Activated T-helper 2 cell treated with anti-CD3 and anti-CD28 coated beads, Interferon-gamma antibody, Interleukin-2, Interleukin-4, amounts not matched to agents 10 μg/mL and 5 μg/mL and 100 μg/mL, durations not matched to agents 14 hours and 24 hours and 36 hours (primary cell): ENCODE results near the gene GBP3. TPM values are rescaled to one million over a fixed set of nuclear protein-coding genes. Genes with fewer than 3 reads are reported as not detected.
"Not testable (repeated sequence)": the region's sequence is repeated elsewhere in the genome, so short reads cannot be mapped to it uniquely, and the experiment has no call there.

ENCODE experiments used
- DNase-seq: peaks from one replicate; pipeline ENCODE4 v3.0.0; 2021; ENCODE audit warnings: low spot score
- H3K27ac Mint-ChIP-seq: one replicate; pipeline ENCODE4 v1.8.0; 2021; ENCODE audit warnings: mixed read lengths
- H3K27me3 Mint-ChIP-seq: one replicate; pipeline ENCODE4 v1.8.0; 2021; ENCODE audit warnings: low read depth, mixed read lengths
- H3K36me3 Mint-ChIP-seq: one replicate; pipeline ENCODE4 v1.8.0; 2021; ENCODE audit warnings: low read depth, mixed read lengths
- H3K4me1 Mint-ChIP-seq: one replicate; pipeline ENCODE4 v1.8.0; 2021; ENCODE audit warnings: low read depth, mixed read lengths
- H3K4me3 Mint-ChIP-seq: one replicate; pipeline ENCODE4 v1.8.0; 2021; ENCODE audit warnings: low read depth, mild to moderate bottlenecking, moderate library complexity, mixed read lengths
- H3K9me3 Mint-ChIP-seq: one replicate; pipeline ENCODE4 v1.8.0; 2021; ENCODE audit warnings: mixed read lengths
- intact Hi-C: fragments of 100-400 bp; cut with micrococcal nuclease; formaldehyde crosslinking; loops from one replicate; pipeline ENCODE4 v1.15.1; 2023
- total RNA-seq: library from RNA; stranded (reverse); gene quantifications from 2 replicates; pipeline ENCODE4 v1.2.3, GENCODE V29; 2022

Gene GBP3
- total RNA-seq, 1 donor from 2014 or later = 6.4 TPM

- intact Hi-C loops = loop anchor here (1.0 kb wide), 1 partner anchor 17 kb away; no protein-coding TSS in a partner anchor
- not testable (repeated sequence) for H3K4me3 Mint-ChIP-seq, DNase-seq, H3K27me3 Mint-ChIP-seq
- peaks cover 55% of the 10 kb centered on the region for H3K9me3 Mint-ChIP-seq
- peaks cover 46% of the 10 kb centered on the region for H3K36me3 Mint-ChIP-seq
- peaks cover 34% of the 10 kb centered on the region for H3K4me1 Mint-ChIP-seq
- peak overlapping the region; percentile 37 for H3K27ac Mint-ChIP-seq
Observed at GRCh38 chr1:89029051-89029450, 6.4 kb upstream of the GBP3 start.

GRCh38 chr1:89025928-89026327 lies 3.3 kb upstream of the GBP3 start:
- no peak overlapping the region for H3K4me3 Mint-ChIP-seq
- intact Hi-C loops = no loop called here

GRCh38 chr1:89023026-89023425 lies 360 bp upstream of the GBP3 start:
- peak overlapping the region; percentile 93 for H3K4me3 Mint-ChIP-seq
- no peak for DNase-seq
- peak overlapping the region; percentile 79 for H3K27ac Mint-ChIP-seq
- H3K4me1 Mint-ChIP-seq = peaks cover 43% of the 10 kb centered on the region
- peaks cover 52% of the 10 kb centered on the region for H3K36me3 Mint-ChIP-seq
- peaks cover 20% of the 10 kb centered on the region for H3K9me3 Mint-ChIP-seq
- no peaks in the 10 kb centered on the region for H3K27me3 Mint-ChIP-seq
- intact Hi-C loops = loop anchor here (2.0 kb wide), 3 partner anchors 18 to 42 kb away; partner anchors contain the start of gene GBP1

More at GRCh38 chr1:89025928-89026327, 3.3 kb upstream of the GBP3 start:
- H3K27ac Mint-ChIP-seq = no peak overlapping the region
- no peak for DNase-seq
- H3K4me1 Mint-ChIP-seq = peaks cover 41% of the 10 kb centered on the region
- H3K9me3 Mint-ChIP-seq = peaks cover 30% of the 10 kb centered on the region
- H3K27me3 Mint-ChIP-seq = no peaks in the 10 kb centered on the region
- peaks cover 36% of the 10 kb centered on the region for H3K36me3 Mint-ChIP-seq

GRCh38 chr1:89018318-89018717 lies 4.3 kb downstream of the GBP3 start:
- H3K27me3 Mint-ChIP-seq, H3K27ac Mint-ChIP-seq, H3K4me3 Mint-ChIP-seq, DNase-seq, H3K9me3 Mint-ChIP-seq, intact Hi-C loops: not testable (repeated sequence)
- Mint-ChIP-seq H3K36me3 (peaks cover 76% of the 10 kb centered on the region), H3K4me1 (peaks cover 46% of the 10 kb centered on the region)

GRCh38 chr1:89008511-89008910 lies 14.2 kb downstream of the GBP3 start:
- no peak overlapping the region for H3K27ac Mint-ChIP-seq

GRCh38 chr1:89005286-89006151 lies 17.1 kb downstream of the GBP3 start:
- no peak overlapping the region for H3K27ac Mint-ChIP-seq
- no peak overlapping the region for H3K4me3 Mint-ChIP-seq
- no peak for DNase-seq
- H3K36me3 Mint-ChIP-seq = peaks cover 68% of the 10 kb centered on the region
- H3K27me3 Mint-ChIP-seq = peaks cover 2% of the 10 kb centered on the region
- intact Hi-C loops = no loop called here
- peaks cover 13% of the 10 kb centered on the region for H3K4me1 Mint-ChIP-seq
- peaks cover 9% of the 10 kb centered on the region for H3K9me3 Mint-ChIP-seq

More at GRCh38 chr1:89008511-89008910, 14.2 kb downstream of the GBP3 start:
- Mint-ChIP-seq H3K9me3 (peaks cover 6% of the 10 kb centered on the region), H3K36me3 (peaks cover 81% of the 10 kb centered on the region), H3K4me1 (no peaks in the 10 kb centered on the region), H3K27me3 (no peaks in the 10 kb centered on the region), H3K4me3 (no peak overlapping the region)
- DNase-seq = no peak
- intact Hi-C loops = no loop called here

GRCh38 chr1:89002176-89002575 lies 20.5 kb downstream of the GBP3 start:
- Mint-ChIP-seq H3K4me1 (peaks cover 13% of the 10 kb centered on the region), H3K36me3 (peaks cover 41% of the 10 kb centered on the region)
- intact Hi-C loops, DNase-seq, H3K9me3 Mint-ChIP-seq, H3K27me3 Mint-ChIP-seq, H3K27ac Mint-ChIP-seq, H3K4me3 Mint-ChIP-seq: not testable (repeated sequence)

- Mint-ChIP-seq H3K4me3 (no peak overlapping the region), H3K27ac (no peak overlapping the region), H3K9me3 (peaks cover 9% of the 10 kb centered on the region), H3K4me1 (peaks cover 13% of the 10 kb centered on the region), H3K27me3 (peaks cover 4% of the 10 kb centered on the region), H3K36me3 (peaks cover 37% of the 10 kb centered on the region)
- DNase-seq = no peak
- intact Hi-C loops = no loop called here
Observed at GRCh38 chr1:89001510-89001909, 21.2 kb downstream of the GBP3 start.

GRCh38 chr1:88998716-88999115 lies 23.9 kb downstream of the GBP3 start:
- H3K9me3 Mint-ChIP-seq = peaks cover 4% of the 10 kb centered on the region
- H3K4me3 Mint-ChIP-seq = no peak overlapping the region

GRCh38 chr1:88990426-88990825 lies 32.2 kb downstream of the GBP3 start:
- no peaks in the 10 kb centered on the region for H3K27me3 Mint-ChIP-seq
- no peak for DNase-seq
- peaks cover 35% of the 10 kb centered on the region for H3K4me1 Mint-ChIP-seq
- no peak overlapping the region for H3K27ac Mint-ChIP-seq
- H3K36me3 Mint-ChIP-seq = peaks cover 47% of the 10 kb centered on the region
- no peaks in the 10 kb centered on the region for H3K9me3 Mint-ChIP-seq
- intact Hi-C loops = no loop called here
- peak overlapping the region; percentile 2 for H3K4me3 Mint-ChIP-seq

More at GRCh38 chr1:88998716-88999115, 23.9 kb downstream of the GBP3 start:
- Mint-ChIP-seq H3K27me3 (peaks cover 4% of the 10 kb centered on the region), H3K36me3 (peaks cover 13% of the 10 kb centered on the region), H3K27ac (no peak overlapping the region), H3K4me1 (peaks cover 13% of the 10 kb centered on the region)
- intact Hi-C loops = loop anchor here (1.0 to 2.0 kb wide), 6 partner anchors 24 to 457 kb away; partner anchors contain the start of gene GBP3
- no peak for DNase-seq

- Mint-ChIP-seq H3K27me3 (no peaks in the 10 kb centered on the region), H3K9me3 (no peaks in the 10 kb centered on the region), H3K36me3 (peaks cover 83% of the 10 kb centered on the region), H3K4me3 (no peak overlapping the region), H3K27ac (no peak overlapping the region), H3K4me1 (peaks cover 71% of the 10 kb centered on the region)
- intact Hi-C loops = no loop called here
- DNase-seq = no peak
Observed at GRCh38 chr1:88985692-88986091, 37.0 kb downstream of the GBP3 start.

GRCh38 chr1:88985032-88985431 lies 37.6 kb downstream of the GBP3 start:
- H3K9me3 Mint-ChIP-seq = no peaks in the 10 kb centered on the region
- intact Hi-C loops = no loop called here
- peak overlapping the region; percentile 62 for H3K27ac Mint-ChIP-seq
- no peaks in the 10 kb centered on the region for H3K27me3 Mint-ChIP-seq
- no peak overlapping the region for H3K4me3 Mint-ChIP-seq
- H3K36me3 Mint-ChIP-seq = peaks cover 83% of the 10 kb centered on the region
- peaks cover 70% of the 10 kb centered on the region for H3K4me1 Mint-ChIP-seq
- DNase-seq = no peak

- no peaks in the 10 kb centered on the region for H3K27me3 Mint-ChIP-seq
- intact Hi-C loops = loop anchor here (1.0 to 5.0 kb wide), 3 partner anchors 8 to 538 kb away; partner anchors contain the start of genes GTF2B, KYAT3, LRRC8B and RBMXL1
- H3K27ac Mint-ChIP-seq = peak overlapping the region; percentile 62
- no peak for DNase-seq
- peaks cover 71% of the 10 kb centered on the region for H3K4me1 Mint-ChIP-seq
- H3K4me3 Mint-ChIP-seq = peak overlapping the region; percentile 23
- peaks cover 83% of the 10 kb centered on the region for H3K36me3 Mint-ChIP-seq
- H3K9me3 Mint-ChIP-seq = no peaks in the 10 kb centered on the region
Observed at GRCh38 chr1:88984569-88984968, 38.1 kb downstream of the GBP3 start.
